Brain microvascular endothelial cell (primary cell): Measurements from ENCODE around the gene CBX8.

Source experiments
- DNase-seq: peaks from one replicate; pipeline ENCODE4 v3.0.0-alpha.2; 2020
- H3K27ac ChIP-seq: fragments of 250-450 bp; sonication (Bioruptor Pico); 2 replicates; pipeline ENCODE4 v1.5.1; 2020; ENCODE audit warnings: mild to moderate bottlenecking, moderate library complexity
- H3K27me3 ChIP-seq: fragments of 250-450 bp; sonication (Bioruptor Pico); replicated peaks from 2 replicates; pipeline ENCODE4 v1.5.1; 2020; ENCODE audit warnings: mild to moderate bottlenecking
- H3K36me3 ChIP-seq: fragments of 250-450 bp; sonication (Bioruptor Pico); replicated peaks from 2 replicates; pipeline ENCODE4 v1.5.1; 2020; ENCODE audit warnings: mild to moderate bottlenecking
- H3K4me3 ChIP-seq: 2 replicates; pipeline ENCODE4 v1.5.1; 2011; ENCODE audit warnings: low read depth, mild to moderate bottlenecking, control low read depth, low read length, moderate library complexity
- CTCF ChIP-seq: IDR thresholded peaks from 2 replicates; pipeline ENCODE4 v1.5.1; 2011; ENCODE audit warnings: low read depth, mild to moderate bottlenecking, moderate library complexity, low read length, control low read depth, inconsistent platforms; ENCODE audit errors: missing control alignments
- in situ Hi-C: cut with HindIII; loops from 2 replicates; pipeline ENCODE4 v1.10.0; 2017; ENCODE audit warnings: low sequenced_read_pairs, low pct_ligation_motif_present

Gene CBX8

GRCh38 chr17:79810130-79811010 lies 13.5 kb upstream of the CBX8 start:
- in situ Hi-C loops = no loop called here
- H3K36me3 ChIP-seq = no peaks in the 10 kb centered on the region
- peaks cover 78% of the 10 kb centered on the region for H3K27me3 ChIP-seq
- no peak overlapping the region for H3K27ac ChIP-seq
- TF ChIP-seq CTCF = no peak
- peak overlapping the region; percentile 30 for H3K4me3 ChIP-seq
- peak; percentile 54 for DNase-seq

- H3K27ac ChIP-seq = no peak overlapping the region
- no peak for TF ChIP-seq CTCF
- no peak for DNase-seq
- in situ Hi-C loops = no loop called here
- peaks cover 79% of the 10 kb centered on the region for H3K27me3 ChIP-seq
- H3K36me3 ChIP-seq = no peaks in the 10 kb centered on the region
- H3K4me3 ChIP-seq = no peak overlapping the region
These were observed 12.8 kb upstream of the CBX8 start for GRCh38 chr17:79809530-79810129.

- peaks cover 81% of the 10 kb centered on the region for H3K27me3 ChIP-seq
- no peaks in the 10 kb centered on the region for H3K36me3 ChIP-seq
- DNase-seq = no peak
- in situ Hi-C loops = no loop called here
- H3K4me3 ChIP-seq = no peak overlapping the region
- no peak overlapping the region for H3K27ac ChIP-seq
- TF ChIP-seq CTCF = peak; percentile 53
These were observed 12.1 kb upstream of the CBX8 start for GRCh38 chr17:79808763-79809529.

GRCh38 chr17:79806863-79807720 lies 10.2 kb upstream of the CBX8 start:
- in situ Hi-C loops = no loop called here
- Histone ChIP-seq H3K27ac (no peak overlapping the region), H3K27me3 (peaks cover 87% of the 10 kb centered on the region), H3K36me3 (no peaks in the 10 kb centered on the region), H3K4me3 (no peak overlapping the region)
- no peak for DNase-seq
- TF ChIP-seq CTCF = no peak

- no peak for TF ChIP-seq CTCF
- DNase-seq = no peak
- in situ Hi-C loops = no loop called here
- no peak overlapping the region for H3K4me3 ChIP-seq
- H3K36me3 ChIP-seq = no peaks in the 10 kb centered on the region
- H3K27me3 ChIP-seq = peaks cover 87% of the 10 kb centered on the region
- H3K27ac ChIP-seq = no peak overlapping the region
These were observed 9.5 kb upstream of the CBX8 start for GRCh38 chr17:79806446-79806760.
